Fibroblast of peridontal ligament (primary cell): ENCODE results near the gene RFPL1.

ENCODE experiments used
- DNase-seq: peaks from one replicate; pipeline ENCODE4 v3.0.0-alpha.2; 2010; ENCODE audit errors: extremely low read depth

The RFPL1 gene

DNA sequence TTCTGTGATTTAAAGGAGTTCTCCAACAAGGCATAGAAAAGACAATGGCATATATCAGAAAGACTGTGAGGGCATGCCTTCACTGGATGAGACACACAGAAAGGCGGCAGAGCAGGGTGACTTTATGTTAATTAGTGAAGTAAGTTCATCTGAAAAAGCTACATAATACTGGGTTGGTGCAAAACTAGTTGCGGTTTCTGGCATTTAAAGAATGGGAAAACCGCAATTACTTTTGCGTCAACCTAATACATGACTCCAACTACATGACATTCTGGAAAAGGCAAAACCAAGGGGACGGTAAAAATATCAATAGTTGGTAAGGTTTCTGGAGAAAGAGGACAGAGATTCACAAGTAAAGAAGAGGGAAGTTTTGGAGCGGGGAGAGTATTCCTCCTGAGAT is 5.1 kb downstream of the RFPL1 start:
- no peak for DNase-seq

DNA sequence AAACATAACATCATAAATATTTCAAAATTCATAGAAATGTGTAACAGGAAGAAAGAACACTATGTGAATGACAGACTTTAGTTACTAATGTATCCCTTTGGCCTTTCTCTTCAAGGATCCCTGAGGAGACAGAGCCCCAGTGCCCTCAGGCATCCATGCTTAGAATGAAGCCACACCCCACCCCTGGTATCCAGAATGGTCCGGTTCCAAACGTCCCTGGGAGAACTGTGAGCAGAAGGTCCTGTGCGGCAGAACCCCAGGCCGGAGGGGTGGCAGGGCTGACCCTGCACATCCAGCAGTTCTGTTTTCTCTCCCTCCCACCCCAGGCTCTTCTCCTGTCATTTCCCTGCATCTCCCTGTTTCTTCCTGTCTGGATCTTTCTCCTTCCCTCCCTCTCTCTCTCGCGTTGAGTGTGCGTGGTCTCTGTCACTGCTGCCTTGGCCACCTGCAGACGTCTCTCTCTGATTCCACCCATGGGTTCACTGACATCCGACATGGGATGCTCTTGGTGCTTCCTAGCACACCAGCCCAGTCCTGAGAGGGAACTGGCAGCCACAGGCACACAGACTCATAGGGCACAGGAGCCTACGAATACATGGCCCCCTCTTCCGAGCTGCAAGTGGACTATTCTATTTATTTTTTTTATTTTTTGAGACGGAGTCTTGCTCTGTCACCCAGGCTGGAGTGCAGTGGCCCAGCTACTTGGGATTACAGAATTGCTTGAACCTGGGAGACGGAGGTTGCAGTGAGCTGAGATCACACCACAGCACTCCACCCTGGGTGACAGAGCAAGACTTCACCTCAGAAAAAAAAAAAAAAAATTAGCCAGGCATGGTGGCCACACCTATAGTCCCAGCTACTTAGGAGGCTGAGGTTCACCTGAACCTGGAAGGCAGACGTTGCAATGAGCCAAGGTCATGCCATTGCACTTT is 5.7 kb downstream of the RFPL1 start:
- DNase-seq = no peak

DNA sequence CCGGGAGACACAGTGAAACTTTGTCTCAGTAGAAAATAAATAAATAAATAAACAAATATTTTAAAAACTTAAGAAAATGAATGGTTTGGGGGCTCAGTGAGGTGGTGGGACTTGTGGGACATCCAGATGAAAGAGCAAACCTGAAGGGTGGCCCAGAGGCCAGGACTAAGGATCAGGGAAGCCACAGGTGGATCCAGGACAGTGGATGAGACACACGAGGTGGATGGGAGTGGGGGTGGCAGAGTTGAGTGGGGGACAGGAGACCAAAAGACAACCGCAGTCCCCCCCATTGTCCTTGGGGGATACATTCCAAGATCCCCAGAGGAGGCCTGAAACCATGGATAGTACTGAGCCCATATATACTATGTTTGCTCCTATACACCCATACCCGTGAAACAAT is 7.1 kb downstream of the RFPL1 start:
- DNase-seq = no peak

DNA sequence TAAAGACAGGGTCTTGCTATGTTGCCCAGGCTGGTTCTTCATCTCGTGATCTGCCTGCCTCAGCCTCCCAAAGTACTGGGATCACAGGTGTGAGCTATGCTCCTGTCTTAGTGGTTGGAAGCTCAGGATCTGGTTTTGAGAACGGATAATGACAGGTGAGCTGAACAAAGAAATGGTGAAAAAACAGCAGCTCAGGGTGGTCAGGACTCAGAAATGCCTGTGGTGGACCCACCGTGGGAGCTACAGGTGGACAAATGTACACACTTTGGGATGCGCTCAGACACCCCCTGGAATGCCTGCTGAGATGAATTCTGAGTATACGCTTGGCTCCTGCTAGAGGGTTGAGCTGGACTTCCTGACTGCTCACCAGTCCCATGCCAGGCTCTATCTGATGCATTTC is 9.5 kb downstream of the RFPL1 start:
- no peak for DNase-seq

- DNase-seq = no peak
Measured at GRCh38 chr22:29449296-29449875, 11.0 kb downstream of the RFPL1 start.

- DNase-seq = no peak
Measured at GRCh38 chr22:29450222-29450621, 11.8 kb downstream of the RFPL1 start.

DNA sequence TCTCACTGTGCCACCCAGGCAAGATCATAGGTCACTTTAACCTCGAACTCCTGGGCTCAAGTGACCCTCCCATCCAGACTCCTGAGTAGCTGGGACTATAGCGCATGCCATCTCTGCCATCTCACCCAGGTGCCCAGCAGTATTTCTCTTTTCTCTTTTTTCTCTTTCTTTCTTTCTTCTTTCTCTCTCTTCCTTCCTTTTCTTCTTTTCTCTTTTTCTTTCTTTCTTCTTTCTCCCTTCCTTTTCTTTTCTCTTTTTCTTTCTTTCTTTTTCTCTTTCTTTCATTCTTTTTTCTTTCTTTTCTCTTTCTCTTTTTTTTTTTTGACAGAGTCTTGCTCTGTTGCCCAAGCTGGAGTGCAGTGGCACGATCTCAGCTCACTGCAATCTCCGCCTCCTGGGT is 13.5 kb downstream of the RFPL1 start:
- no peak for DNase-seq

- DNase-seq = no peak
Measured at GRCh38 chr22:29454276-29454675, 15.9 kb downstream of the RFPL1 start.

DNA sequence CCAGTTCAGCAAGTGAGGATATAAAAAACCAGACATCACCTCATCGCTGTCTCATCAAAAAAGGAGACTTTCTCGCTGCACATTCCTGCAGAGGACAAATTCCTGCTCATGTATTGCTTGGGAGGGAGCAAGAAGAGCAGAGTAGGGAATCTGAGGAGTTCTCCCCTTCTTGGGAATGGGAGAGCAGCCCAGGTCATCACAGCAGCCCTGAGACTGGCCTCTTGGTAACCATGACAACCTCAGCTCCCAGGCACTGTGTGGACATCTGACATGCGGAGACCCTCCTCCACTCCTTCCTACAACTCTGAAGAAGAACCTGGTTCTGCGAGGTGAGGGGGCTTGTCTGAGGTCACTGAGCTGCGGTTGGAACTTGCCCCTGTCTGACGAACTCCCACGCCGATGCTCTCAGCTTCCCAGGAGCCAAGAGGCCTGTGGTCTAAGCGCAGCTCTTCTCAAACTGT is 17.9 kb downstream of the RFPL1 start:
- DNase-seq = no peak

DNA sequence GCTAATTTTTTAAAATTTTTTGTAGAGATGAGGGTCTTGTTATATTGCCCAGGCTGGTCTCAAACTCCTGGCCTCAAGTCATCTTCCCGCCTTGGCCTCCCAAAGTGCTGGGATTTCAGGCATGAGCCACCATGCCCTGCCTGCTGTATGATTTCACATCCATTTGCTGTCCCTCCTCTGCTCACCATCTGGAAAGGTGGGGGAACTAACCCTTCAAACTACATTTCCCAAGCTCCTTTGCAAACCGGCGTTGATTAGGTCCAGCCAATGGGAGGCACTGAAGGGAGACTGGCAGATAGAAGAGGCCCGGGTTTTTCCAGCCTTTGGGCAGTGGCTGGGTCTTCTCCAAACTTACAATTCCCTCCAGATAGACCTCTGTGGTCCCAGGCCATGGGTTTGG is 19.3 kb downstream of the RFPL1 start:
- peak; percentile 17 for DNase-seq

GRCh38 chr22:29458551-29458950 is 20.2 kb downstream of the RFPL1 start:
- DNase-seq = no peak

DNA sequence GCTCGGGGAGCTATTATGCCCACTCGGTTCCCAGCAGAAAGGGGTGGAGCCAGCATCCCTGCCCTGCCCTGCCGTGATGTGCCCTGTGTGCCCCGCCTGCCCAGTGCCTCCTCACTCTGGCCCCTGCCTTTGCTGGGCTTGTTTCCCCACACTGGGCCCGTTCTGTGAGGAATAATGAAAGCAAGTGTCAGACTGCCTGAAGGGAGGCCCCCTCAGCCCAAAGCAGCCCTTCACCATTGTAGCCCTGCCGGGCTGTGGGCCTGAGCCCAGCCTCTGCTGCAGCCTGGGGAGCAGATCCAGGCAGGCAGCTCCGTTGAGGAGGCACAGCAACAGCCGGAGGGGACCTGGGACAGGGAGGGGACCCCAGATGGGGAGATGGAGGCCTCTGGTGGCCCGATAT is 21.4 kb downstream of the RFPL1 start:
- no peak for DNase-seq

GRCh38 chr22:29461263-29461662 is 22.9 kb downstream of the RFPL1 start:
- no peak for DNase-seq

DNA sequence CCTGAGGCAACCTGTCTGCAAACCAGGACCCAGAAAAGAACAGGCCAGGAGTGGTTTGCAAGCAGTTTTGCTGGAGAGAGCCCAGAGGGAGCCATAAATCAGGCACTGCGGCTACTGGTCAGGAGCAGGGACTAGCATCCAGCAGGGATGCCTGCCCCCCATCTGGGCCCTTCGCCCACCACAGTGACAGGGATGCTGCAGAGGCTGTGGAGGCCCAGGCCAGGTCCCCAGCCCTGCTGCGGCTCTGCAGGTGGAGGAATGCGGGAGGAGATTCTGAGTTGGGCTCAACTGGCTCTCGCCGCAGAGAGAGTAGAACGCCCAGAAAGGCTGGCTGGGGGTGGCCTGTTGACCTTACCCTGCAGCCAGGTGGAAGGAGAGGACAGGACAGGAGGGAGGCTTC is 25.2 kb downstream of the RFPL1 start:
- no peak for DNase-seq

DNA sequence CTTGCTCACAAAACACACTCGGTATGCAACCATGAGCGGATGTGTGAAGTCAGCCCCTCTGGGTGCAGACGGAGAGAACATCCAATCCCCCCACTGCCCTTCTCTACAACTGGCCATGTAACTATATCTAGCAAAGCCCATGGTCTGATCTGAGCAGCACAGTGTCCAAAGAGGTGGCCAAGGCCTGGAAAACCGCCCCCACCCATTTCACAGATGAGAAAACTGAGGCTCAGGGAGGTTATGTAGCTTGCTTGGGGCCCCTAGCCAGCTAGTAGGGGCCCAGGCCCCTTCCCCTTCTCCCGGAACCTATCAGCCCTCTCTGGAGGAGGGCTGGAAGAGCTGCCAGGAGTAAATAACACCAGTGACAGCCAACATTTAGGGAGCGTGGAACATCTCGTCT is 26.2 kb downstream of the RFPL1 start:
- no peak for DNase-seq

- no peak for DNase-seq
Measured at GRCh38 chr22:29469755-29470154, 31.4 kb downstream of the RFPL1 start.

- no peak for DNase-seq
Measured at GRCh38 chr22:29470159-29470855, 31.9 kb downstream of the RFPL1 start.

DNA sequence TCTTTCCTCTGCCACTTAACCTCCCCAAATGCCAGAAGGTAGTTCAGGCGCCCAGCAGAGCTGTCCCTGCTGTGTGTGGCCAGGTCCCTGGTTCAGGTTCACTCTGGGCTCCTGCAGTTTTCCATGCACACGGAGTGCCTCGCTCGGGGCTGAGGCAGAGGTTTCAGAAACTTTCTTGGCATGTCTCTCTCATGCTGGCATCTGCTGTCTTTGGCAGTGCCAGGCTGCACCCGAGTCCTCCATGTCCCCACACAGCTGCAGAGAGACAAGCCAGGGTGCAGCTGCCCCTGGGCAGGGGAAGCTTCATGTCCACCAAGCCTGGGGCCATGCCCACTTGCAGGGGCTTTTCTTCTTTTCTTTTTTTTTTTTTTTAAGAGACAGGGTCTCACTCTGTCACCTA is 34.6 kb downstream of the RFPL1 start:
- DNase-seq = no peak

DNA sequence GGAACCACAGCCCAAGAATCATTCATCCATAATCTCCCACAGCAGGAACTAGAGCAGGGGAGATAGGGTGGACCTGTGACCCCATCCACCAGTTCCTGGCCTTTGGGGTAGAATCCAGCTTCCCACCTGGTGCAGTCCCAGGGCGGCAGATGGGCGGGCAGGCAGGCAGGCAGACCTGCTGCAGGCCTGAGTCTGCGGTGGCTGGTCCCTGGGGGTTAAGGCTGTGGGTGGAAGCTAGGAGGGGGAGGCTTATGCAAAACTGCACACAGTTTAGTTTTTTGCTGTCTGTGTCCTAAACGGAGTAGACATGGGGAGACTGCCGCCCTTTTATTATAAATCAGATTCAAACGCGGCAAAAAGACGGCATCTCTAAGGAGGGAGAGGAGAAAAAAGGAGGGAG is 37.2 kb downstream of the RFPL1 start:
- no peak for DNase-seq

DNA sequence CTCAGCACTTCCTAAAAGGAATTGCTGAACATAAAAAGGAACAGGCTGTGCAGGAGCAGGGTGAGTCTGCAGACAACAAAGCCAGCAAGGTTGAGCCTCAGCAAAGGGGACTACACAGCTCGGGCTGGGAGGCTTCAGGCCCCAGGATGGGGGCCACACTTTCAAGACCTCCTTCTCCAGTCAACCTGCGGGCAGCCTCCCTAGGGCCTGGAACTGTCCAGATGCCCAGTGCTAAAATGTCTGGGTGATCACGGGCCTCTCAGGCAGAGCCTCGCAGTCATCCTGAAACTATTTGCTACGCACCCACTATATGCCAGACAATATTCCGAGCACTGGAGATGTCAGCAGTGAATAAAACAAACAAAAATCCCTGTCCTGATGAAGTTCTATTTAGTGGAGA is 37.7 kb downstream of the RFPL1 start:
- DNase-seq = no peak

- DNase-seq = no peak
Measured at GRCh38 chr22:29477723-29478318, 39.4 kb downstream of the RFPL1 start.
